ENCODE data around the gene ZER1. TPM values are rescaled to one million over a fixed set of nuclear protein-coding genes. Genes with fewer than 3 reads are reported as not detected.

The ZER1 gene
- total RNA-seq, result 10 to 100 TPM; 30.9 to 80.1 (median 34.7) TPM

GRCh38 chr9:128771745-128772519 is at the start of gene ZER1:
ZER1 (minus strand) TSS chr9:128771927; CDS start chr9:128755565, 16,362 bp downstream.
- TF ChIP-seq CTCF (IDR thresholded peaks at IDR 0.05; ENCODE audit: low read depth), result no peak

GRCh38 chr9:128820665-128821583 is 49.2 kb upstream of the ZER1 start:
- TF ChIP-seq CTCF (IDR thresholded peaks at IDR 0.05; ENCODE audit: low read depth), result no peak

- no peak for TF ChIP-seq CTCF (IDR thresholded peaks at IDR 0.05; ENCODE audit: low read depth)
These were observed 48.3 kb upstream of the ZER1 start for GRCh38 chr9:128819716-128820664.

- no peak for TF ChIP-seq CTCF (IDR thresholded peaks at IDR 0.05; ENCODE audit: low read depth)
These were observed 47.4 kb upstream of the ZER1 start for GRCh38 chr9:128818839-128819715.

GRCh38 chr9:128818099-128818838 is 46.5 kb upstream of the ZER1 start, which contains the start of gene ENDOG:
ENDOG (plus strand) TSS chr9:128818500; CDS start chr9:128818685, 185 bp downstream.
- no peak for TF ChIP-seq CTCF (IDR thresholded peaks at IDR 0.05; ENCODE audit: low read depth)

GRCh38 chr9:128810873-128811272 is 39.1 kb upstream of the ZER1 start:
- TF ChIP-seq CTCF (IDR thresholded peaks at IDR 0.05; ENCODE audit: low read depth), result no peak

Data from subcutaneous adipose tissue (tissue), 4 donors.